H1 (cell line): Measurements from ENCODE around the gene CFAP161. TPM values are rescaled to one million over a fixed set of nuclear protein-coding genes. Genes with fewer than 3 reads are reported as not detected.

ENCODE experiments used
- CTBP2 ChIP-seq: IDR thresholded peaks from 2 replicates; pipeline ENCODE4 v1.7.0; 2011; ENCODE audit warnings: borderline replicate concordance, mild to moderate bottlenecking, moderate library complexity, mixed read lengths, low read length; ENCODE audit not compliant: insufficient read depth, insufficient read length
- polyA plus RNA-seq, 7 experiments: library from polyadenylated mRNA; depleted of rRNA in 3 of 7; stranded (reverse) in 5 of 7; unstranded in 2 of 7; fragments of >200 nt in 5 of 7; fragments of 200-250 nt in 2 of 7; gene quantifications; 1 replicate in 5 of 7; 2 replicates in 1 of 7; 4 replicates in 1 of 7; pipeline versions ENCODE4 v1.2.1 to v1.2.3, GENCODE V29; 2011 to 2013; ENCODE audit warnings: missing spikeins in 2 of 7, mixed read lengths in 2 of 7
- total RNA-seq: library from RNA; stranded (reverse); fragmentation: NEBNext Ultra II Directional; extraction: Animal tissue kit (Norgen Biotek cat#: 25700); gene quantifications from 2 replicates; pipeline ENCODE4 v1.2.1, GENCODE V29; 2021

The CFAP161 gene
- total and polyA plus RNA-seq, 2 of the 8 experiments (the other 6 are each of a cell fraction or from before 2014, with no cell fraction given) = 0.05 TPM; not detected in 1

- TF ChIP-seq CTBP2 = no peak
- TF ChIP-seq, all 59 proteins: peak for 0
These were observed 16.5 kb upstream of the CFAP161 start (continued) for GRCh38 chr15:81117581-81117980.
